AG04449 (cell line): ENCODE measurements around the gene KLF8.

Source experiments
- CTCF ChIA-PET: fragments of 350-600 bp; formaldehyde crosslinking; extraction: SDS; loops from one replicate; lab custom pipeline; 2021; ENCODE audit warnings: antibody characterized with exemption; lab: Yijun Ruan, JAX
- POLR2A ChIA-PET: fragments of 400-600, 350-600 bp; formaldehyde crosslinking; extraction: SDS; loops from one replicate; lab custom pipeline; 2020; ENCODE audit warnings: antibody characterized with exemption, inconsistent platforms; lab: Yijun Ruan, JAX
- DNase-seq: peaks from one replicate; pipeline ENCODE4 v3.0.0-alpha.2; 2010; ENCODE audit warnings: low read depth, low spot score
- H3K4me3 ChIP-seq: 2 replicates; pipeline ENCODE4 v1.5.1; 2011; ENCODE audit warnings: low read depth, mild to moderate bottlenecking, control low read depth, low read length
- CTCF ChIP-seq: IDR thresholded peaks from one replicate; pipeline ENCODE4 v1.5.1; 2011; ENCODE audit warnings: mild to moderate bottlenecking, moderate library complexity, low read length, control low read depth, inconsistent platforms; ENCODE audit not compliant: insufficient read depth; ENCODE audit errors: missing control alignments

Gene KLF8

GRCh38 chrX:56253832-56254703, 21.9 kb downstream of the KLF8 start:
- POLR2A ChIA-PET: no interaction called here
- no peak for TF ChIP-seq CTCF
- no peak for DNase-seq
- H3K4me3 ChIP-seq: no peak overlapping the region
- CTCF ChIA-PET: no interaction called here

GRCh38 chrX:56268888-56269287, 36.7 kb downstream of the KLF8 start:
- ChIA-PET POLR2A (no interaction called here), CTCF (no interaction called here)
- TF ChIP-seq CTCF: no peak
- no peak overlapping the region for H3K4me3 ChIP-seq
- DNase-seq: no peak

DNA sequence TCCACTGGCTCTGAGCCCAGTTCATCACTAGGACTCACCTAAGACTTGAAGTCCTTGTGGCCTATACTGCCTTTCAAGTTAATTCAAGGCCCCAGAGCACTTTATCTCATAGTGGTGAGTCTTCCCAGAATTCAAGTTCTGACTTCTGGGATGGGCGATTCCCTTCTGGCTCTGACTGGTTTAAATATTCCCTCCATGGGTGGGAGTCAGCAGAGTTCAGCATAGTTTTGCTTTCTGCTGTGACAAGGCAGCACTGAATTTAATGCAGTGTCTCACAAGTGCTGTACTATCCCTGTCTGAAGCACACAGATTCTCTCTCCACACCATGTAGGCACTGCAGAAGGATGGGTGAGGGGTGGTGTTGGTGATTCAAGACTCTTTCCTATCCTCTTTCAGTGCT, 46.5 kb downstream of the KLF8 start:
- ChIA-PET CTCF (interaction anchor here (0.6 kb wide), 1 partner anchor 449 kb away, joined by 3 read pairs; no protein-coding TSS in a partner anchor), POLR2A (no interaction called here)
- no peak for TF ChIP-seq CTCF
- no peak for DNase-seq
- no peak overlapping the region for H3K4me3 ChIP-seq

- ChIA-PET CTCF (no interaction called here), POLR2A (no interaction called here)
- H3K4me3 ChIP-seq: no peak overlapping the region
- no peak for TF ChIP-seq CTCF
- no peak for DNase-seq
These were observed 47.7 kb downstream of the KLF8 start for GRCh38 chrX:56279863-56280262.

- DNase-seq: no peak
- ChIA-PET CTCF (interaction anchor here (1.2 to 3.2 kb wide), 4 partner anchors 437 to 468 kb away, joined by 3 to 37 read pairs (median 6); no protein-coding TSS in a partner anchor), POLR2A (no interaction called here)
- H3K4me3 ChIP-seq: no peak overlapping the region
- TF ChIP-seq CTCF: no peak
These were observed 49.6 kb downstream of the KLF8 start for GRCh38 chrX:56281789-56282188.

DNA sequence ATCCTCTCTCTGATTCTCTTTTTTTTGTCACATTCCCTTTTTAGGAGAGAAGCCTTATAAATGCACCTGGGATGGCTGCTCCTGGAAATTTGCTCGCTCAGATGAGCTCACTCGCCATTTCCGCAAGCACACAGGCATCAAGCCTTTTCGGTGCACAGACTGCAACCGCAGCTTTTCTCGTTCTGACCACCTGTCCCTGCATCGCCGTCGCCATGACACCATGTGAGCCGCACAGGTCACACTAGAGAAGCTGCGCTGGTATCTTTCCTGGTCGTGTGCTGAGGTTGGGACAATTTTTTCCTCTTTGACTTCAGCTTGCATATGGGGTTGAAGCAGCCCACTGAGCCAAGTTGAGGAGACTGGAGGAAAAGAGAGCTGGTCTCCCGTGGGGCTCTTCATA, 52.1 kb downstream of the KLF8 start:
- CTCF ChIA-PET: interaction anchor here (0.6 kb wide), 1 partner anchor 445 kb away, joined by 4 read pairs; no protein-coding TSS in a partner anchor
- POLR2A ChIA-PET: no interaction called here
- no peak overlapping the region for H3K4me3 ChIP-seq
- TF ChIP-seq CTCF: no peak
- no peak for DNase-seq
